ENCODE measurements around the gene MEGF11. TPM values are rescaled to one million over a fixed set of nuclear protein-coding genes. Genes with fewer than 3 reads are reported as not detected.

MEGF11 gene
- total RNA-seq, 2 donors from 2014 or later, result not detected

- Histone ChIP-seq H3K27ac (no peak overlapping the region), H3K4me3 (no peak overlapping the region), H3K27me3 (no peaks in the 10 kb centered on the region), H3K4me1 (peaks cover 35% of the 10 kb centered on the region), H3K36me3 (replicated peaks in 1 of 2; ENCODE audit: insufficient read depth in 1 of 2, low read depth in 2 of 2) (no peaks in the 10 kb centered on the region), H3K9me3 (no peaks in the 10 kb centered on the region)
- DNase-seq (no peak), ATAC-seq (no peak)
- 84 to 88% methylated on average over 10 of the region's 10 CpGs for WGBS, 2 donors
- TF ChIP-seq POLR2A (IDR thresholded peaks at IDR 0.05), result no peak
- TF ChIP-seq CTCF (IDR thresholded peaks at IDR 0.05), result no peak
- intact Hi-C loops (cut with DNase I), result no loop called here
Observed at GRCh38 chr15:66040211-66040892, 213.2 kb downstream of the MEGF11 start.

- intact Hi-C loops (cut with DNase I), result no loop called here
- WGBS, 2 donors, result 70 to 78% methylated on average over 16 to 25 of the region's 29 CpGs
- Histone ChIP-seq H3K36me3 (replicated peaks in 1 of 2; ENCODE audit: insufficient read depth in 1 of 2, low read depth in 2 of 2) (no peaks in the 10 kb centered on the region), H3K9me3 (no peaks in the 10 kb centered on the region), H3K4me3 (no peak overlapping the region), H3K4me1 (peaks cover 35% of the 10 kb centered on the region), H3K27me3 (no peaks in the 10 kb centered on the region), H3K27ac (no peak overlapping the region)
- DNase-seq, result no peak
- no peak for ATAC-seq
- no peak for TF ChIP-seq CTCF (IDR thresholded peaks at IDR 0.05)
- TF ChIP-seq POLR2A (IDR thresholded peaks at IDR 0.05), result no peak
Observed at GRCh38 chr15:66039117-66039871, 214.3 kb downstream of the MEGF11 start.

DNA sequence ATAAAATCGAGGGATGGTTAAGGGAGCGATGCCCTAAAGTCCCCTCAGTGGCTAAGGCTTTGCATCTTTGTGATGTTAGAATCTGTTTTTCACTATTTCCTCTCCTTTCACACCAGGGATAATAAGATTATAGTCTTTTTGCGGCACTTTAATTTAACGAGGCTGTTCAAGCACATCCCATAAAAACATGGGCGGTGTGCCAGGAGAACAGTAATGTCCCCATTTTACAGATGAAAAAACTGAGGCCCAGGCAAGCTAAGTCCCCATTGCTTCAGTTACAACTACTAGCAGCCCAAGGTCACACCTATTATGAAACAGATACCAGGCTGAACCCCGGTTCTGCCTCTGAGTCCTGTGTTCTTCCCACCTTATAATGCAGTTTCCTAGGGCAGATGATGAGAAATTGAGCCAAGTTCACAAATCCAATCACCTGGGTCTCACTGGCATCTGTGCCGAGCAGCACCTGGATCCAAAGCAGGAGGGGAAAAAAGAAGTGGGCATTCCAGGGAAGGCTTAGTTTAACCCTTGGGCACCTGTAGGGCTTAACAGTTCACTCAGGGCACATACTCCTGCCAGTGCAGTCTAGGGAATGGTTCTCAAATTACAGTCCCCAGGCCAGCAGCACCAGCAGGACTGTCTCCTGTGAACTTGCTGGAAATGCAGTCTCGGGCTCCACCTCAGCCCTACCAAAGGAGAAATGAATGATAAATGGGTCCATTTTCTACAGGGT, 215.0 kb downstream of the MEGF11 start:
- no peaks in the 10 kb centered on the region for H3K9me3 ChIP-seq
- intact Hi-C loops (cut with DNase I), result no loop called here
- DNase-seq (no peak), ATAC-seq (no peak)
- no peak overlapping the region for H3K4me3 ChIP-seq
- 56 to 60% methylated on average over 7 to 8 of the region's 8 CpGs for WGBS, 2 donors
- H3K27me3 ChIP-seq, result no peaks in the 10 kb centered on the region
- no peaks in the 10 kb centered on the region for H3K36me3 ChIP-seq (replicated peaks in 1 of 2; ENCODE audit: insufficient read depth in 1 of 2, low read depth in 2 of 2)
- TF ChIP-seq CTCF (IDR thresholded peaks at IDR 0.05) (no peak), POLR2A (IDR thresholded peaks at IDR 0.05) (no peak)
- no peak overlapping the region for H3K27ac ChIP-seq
- peaks cover 28% of the 10 kb centered on the region for H3K4me1 ChIP-seq

GRCh38 chr15:66036859-66037258, 216.7 kb downstream of the MEGF11 start:
- TF ChIP-seq POLR2A (IDR thresholded peaks at IDR 0.05) (no peak), CTCF (IDR thresholded peaks at IDR 0.05) (no peak)
- 76 to 89% methylated on average over 3 to 5 of the region's 5 CpGs for WGBS, 2 donors
- Histone ChIP-seq H3K4me1 (peaks cover 11% of the 10 kb centered on the region), H3K27me3 (no peaks in the 10 kb centered on the region), H3K27ac (no peak overlapping the region), H3K36me3 (replicated peaks in 1 of 2; ENCODE audit: insufficient read depth in 1 of 2, low read depth in 2 of 2) (no peaks in the 10 kb centered on the region), H3K4me3 (no peak overlapping the region), H3K9me3 (no peaks in the 10 kb centered on the region)
- DNase-seq (no peak), ATAC-seq (no peak)
- intact Hi-C loops (cut with DNase I), result no loop called here
